K562 (cell line): ENCODE results near the gene COL4A1. TPM values are rescaled to one million over a fixed set of nuclear protein-coding genes. Genes with fewer than 3 reads are reported as not detected.

ENCODE experiments used
- ATAC-seq: fragments of 200-7000 bp; cut with Tn5 transposase; 3 replicates; pipeline ENCODE4 v1.9.1; 2020; ENCODE audit warnings: moderate library complexity
- BruUV-seq: library from RNA; stranded (reverse); fragments of 400-500 nt; replicated peaks from 2 replicates; lab custom pipeline; 2021; lab: Mats Ljungman, UMichigan
- CTCF ChIA-PET: fragments of 300-600 bp; formaldehyde crosslinking; extraction: SDS; loops from one replicate; lab custom pipeline; 2021; ENCODE audit warnings: low intra/inter-chr PET ratio; lab: Yijun Ruan, JAX
- POLR2A ChIA-PET: fragments of 300-600, 350-650 bp; sonication (Branson Sonifier 250); formaldehyde crosslinking; extraction: SDS; loops from one replicate; lab custom pipeline; 2021; ENCODE audit warnings: antibody characterized with exemption, inconsistent platforms; lab: Yijun Ruan, JAX
- DNase-seq, 4 experiments: peaks; one replicate each; pipeline versions ENCODE4 v3.0.0 to v3.0.0-alpha.2; 2011 to 2018; ENCODE audit warnings: low spot score in 3 of 4, mixed read lengths in 3 of 4; ENCODE audit errors: extremely low read depth in 1 of 4
- FAIRE-seq: peaks from 2 replicates; lab custom pipeline; 2011; peaks lifted over from hg19 to GRCh38; lab: Jason Lieb, UNC
- H2AFZ ChIP-seq: 2 replicates; pipeline ENCODE4 v1.6.0; 2011; ENCODE audit warnings: low read depth, low read length, control low read depth, inconsistent platforms
- H3K27ac ChIP-seq: fragments of 200-600 bp; 3 replicates; pipeline ENCODE4 v1.8.0; 2011; ENCODE audit warnings: low read depth, mild to moderate bottlenecking, control low read depth, inconsistent platforms, low read length, moderate library complexity, mixed read lengths; ENCODE audit errors: extremely low read depth
- H3K27me3 ChIP-seq, 2 experiments: fragments of 300-600 bp in 1 of 2; 2 replicates in 1 of 2; 3 replicates in 1 of 2; pipeline versions ENCODE4 v1.6.0 to v1.8.0; 2011; ENCODE audit warnings: inconsistent platforms in 2 of 2, low read length in 2 of 2, mild to moderate bottlenecking in 1 of 2, mixed read lengths in 1 of 2, moderate library complexity in 1 of 2; ENCODE audit not compliant: control insufficient read depth in 2 of 2, insufficient read depth in 2 of 2
- H3K36me3 ChIP-seq: fragments of 300-600 bp; 3 replicates; pipeline ENCODE4 v1.8.0; 2011; ENCODE audit warnings: mild to moderate bottlenecking, low read length, inconsistent platforms; ENCODE audit not compliant: control insufficient read depth, insufficient read depth
- H3K4me1 ChIP-seq, 2 experiments: fragments of 200-600 bp in 1 of 2; replicated peaks in 1 of 2; 2 replicates in 1 of 2; 3 replicates in 1 of 2; pipeline versions ENCODE4 v1.5.1 to v1.8.0; 2011; ENCODE audit warnings: inconsistent platforms in 2 of 2, low read length in 2 of 2, mild to moderate bottlenecking in 1 of 2, mixed read lengths in 1 of 2, moderate library complexity in 1 of 2; ENCODE audit not compliant: control insufficient read depth in 2 of 2, insufficient read depth in 2 of 2
- H3K4me2 ChIP-seq: 2 replicates; pipeline ENCODE4 v1.6.1; 2011; ENCODE audit warnings: low read length, control low read depth, inconsistent platforms, mixed read lengths; ENCODE audit not compliant: insufficient read depth
- H3K4me3 ChIP-seq: fragments of 200-600 bp; sonication (generic), shearing (Covaris generic); 2 replicates; pipeline ENCODE4 v1.5.1; 2016; ENCODE audit warnings: control low read depth, inconsistent platforms
- H3K79me2 ChIP-seq: fragments of 200-600 bp; 3 replicates; pipeline ENCODE4 v1.8.0; 2011; ENCODE audit warnings: low read length, inconsistent platforms; ENCODE audit not compliant: control insufficient read depth, insufficient read depth
- H3K9ac ChIP-seq, 2 experiments: 2 replicates each; pipeline versions ENCODE4 v1.6.0 to v1.6.1; 2011; ENCODE audit warnings: low read depth in 2 of 2, low read length in 2 of 2, control low read depth in 1 of 2, inconsistent platforms in 1 of 2, mild to moderate bottlenecking in 1 of 2, mixed read lengths in 1 of 2; ENCODE audit not compliant: insufficient read depth in 1 of 2
- H3K9me1 ChIP-seq: one replicate; pipeline ENCODE4 v1.6.0; 2011; ENCODE audit warnings: inconsistent platforms, mild to moderate bottlenecking, low read length, moderate library complexity; ENCODE audit not compliant: control insufficient read depth, insufficient read depth
- H3K9me3 ChIP-seq: replicated peaks from 2 replicates; pipeline ENCODE4 v1.5.1; 2011; ENCODE audit warnings: low read depth, low read length, inconsistent platforms; ENCODE audit not compliant: control insufficient read depth, insufficient read depth
- H4K20me1 ChIP-seq: replicated peaks from 2 replicates; pipeline ENCODE4 v1.6.1; 2011; ENCODE audit warnings: low read length, inconsistent platforms, mixed read lengths; ENCODE audit not compliant: control insufficient read depth, insufficient read depth
- EHMT2 ChIP-seq: fragments of 450-650 bp; IDR thresholded peaks from 2 replicates; pipeline ENCODE4 v1.6.1; 2018; ENCODE audit warnings: antibody characterized with exemption
- FIP1L1 ChIP-seq: fragments of 200-400 bp; formaldehyde crosslinking; IDR thresholded peaks from 2 replicates; pipeline ENCODE4 v1.6.1; 2018; ENCODE audit warnings: mild to moderate bottlenecking, low read depth, low read length; ENCODE audit not compliant: poor library complexity, severe bottlenecking
- GABPA ChIP-seq: fragments of 200-800 bp; sonication (Bioruptor generic); conservative IDR thresholded peaks from 2 replicates; pipeline ENCODE4 v1.6.1; 2016; ENCODE audit warnings: low read depth, missing genetic modification characterization, missing compliant biosample characterization
- ILK ChIP-seq: fragments of 450-650 bp; IDR thresholded peaks from 2 replicates; pipeline ENCODE4 v1.6.1; 2016; ENCODE audit warnings: missing genetic modification characterization, low read depth, mild to moderate bottlenecking, missing compliant biosample characterization, moderate library complexity, borderline replicate concordance
- MYBL2 ChIP-seq, 2 experiments: fragments of 450-650 bp in 1 of 2; sonication (generic) in 1 of 2; formaldehyde crosslinking in 1 of 2; IDR thresholded peaks; 2 replicates each; pipeline versions ENCODE4 v1.6.1 to v1.8.1; 2017 to 2022; ENCODE audit warnings: borderline replicate concordance in 1 of 2, inconsistent platforms in 1 of 2, low read depth in 1 of 2, mild to moderate bottlenecking in 1 of 2, missing genetic modification reagents in 1 of 2, moderate library complexity in 1 of 2
- NFIC ChIP-seq: fragments of 450-650 bp; IDR thresholded peaks from 2 replicates; pipeline ENCODE4 v1.6.1; 2017; ENCODE audit warnings: mild to moderate bottlenecking, inconsistent platforms
- SAFB2 ChIP-seq: fragments of 200-400 bp; formaldehyde crosslinking; IDR thresholded peaks from 2 replicates; pipeline ENCODE4 v1.6.1; 2018; ENCODE audit warnings: borderline replicate concordance, low read length, low read depth, moderate library complexity; ENCODE audit not compliant: severe bottlenecking
- SETDB1 ChIP-seq: IDR thresholded peaks from one replicate; pipeline ENCODE4 v1.6.1; 2012; ENCODE audit warnings: low read length, control low read depth, inconsistent platforms
- SMAD1 ChIP-seq: fragments of 150-350 bp; IDR thresholded peaks from 2 replicates; pipeline ENCODE4 v1.6.1; 2014; ENCODE audit warnings: low read length, low read depth; ENCODE audit not compliant: partially characterized antibody
- SP2 ChIP-seq: IDR thresholded peaks from 2 replicates; pipeline ENCODE4 v1.6.1; 2011; ENCODE audit warnings: mild to moderate bottlenecking, low read depth, low read length, moderate library complexity; ENCODE audit not compliant: poor library complexity, severe bottlenecking; ENCODE audit errors: extremely low read depth
- SPI1 ChIP-seq: IDR thresholded peaks from 2 replicates; pipeline ENCODE4 v1.6.1; 2011; ENCODE audit warnings: low read depth, low read length, control low read depth, borderline replicate concordance
- ZBED1 ChIP-seq: IDR thresholded peaks from 2 replicates; pipeline ENCODE4 v1.6.1; 2014
- ZNF224 ChIP-seq: sonication (generic); formaldehyde crosslinking; IDR thresholded peaks from 2 replicates; pipeline ENCODE4 v1.8.0; 2022; ENCODE audit warnings: mild to moderate bottlenecking, missing genetic modification reagents
- ZNF668 ChIP-seq: fragments of 250-450 bp; sonication (Bioruptor Pico); IDR thresholded peaks from 2 replicates; pipeline ENCODE4 v1.8.0; 2022; ENCODE audit warnings: mild to moderate bottlenecking, inconsistent platforms
- ZZZ3 ChIP-seq: fragments of 450-650 bp; IDR thresholded peaks from 2 replicates; pipeline ENCODE4 v1.6.1; 2016; ENCODE audit warnings: antibody characterized with exemption, mild to moderate bottlenecking, moderate library complexity
- WGBS: fragments of 100-300 bp; shearing (Covaris generic); methylation state at CpG from one replicate; pipeline ENCODE4 v1.1.6; 2016; ENCODE audit warnings: low coverage, mixed read lengths; ENCODE audit not compliant: insufficient coverage; ENCODE audit errors: missing lambda C conversion rate; 5-methylcytosine and 5-hydroxymethylcytosine counted together
- in situ Hi-C: fragments of 300-500 bp; cut with MboI; formaldehyde crosslinking; loops from 4 replicates; pipeline ENCODE4 v1.15.0; 2018; ENCODE audit warnings: inconsistent platforms, mixed read lengths
- intact Hi-C: fragments of 100-400 bp; cut with micrococcal nuclease; formaldehyde crosslinking; loops from 2 replicates; pipeline ENCODE4 v1.14.2; 2022
- polyA plus RNA-seq, 8 experiments: library from polyadenylated mRNA; depleted of rRNA in 4 of 8; stranded (reverse) in 5 of 8; unstranded in 3 of 8; fragments of >200 nt; fragmentation: Nextera tagmentation in 2 of 8; fragmentation: Illumina TruSeq in 1 of 8; extraction: Ambion mirVana in 2 of 8; extraction: Trizol in 1 of 8; gene quantifications; 2 replicates each; pipeline versions ENCODE4 v1.2.1 to v1.2.3, GENCODE V29; 2011 to 2014; ENCODE audit warnings: inconsistent platforms in 1 of 8, missing spikeins in 1 of 8
- total RNA-seq, 7 experiments: library from RNA; depleted of rRNA in 6 of 7; stranded (reverse); fragments of >200 nt in 6 of 7; fragmentation: Illumina TruSeq in 2 of 7; extraction: Trizol in 2 of 7; gene quantifications; 2 replicates each; pipeline versions ENCODE4 v1.2.1 to v1.2.3, GENCODE V29; 2011 to 2021; ENCODE audit warnings: low replicate concordance in 1 of 7
- TF ChIP-seq, protein P1 (sequence below): fragments of 450-650 bp; IDR thresholded peaks from 2 replicates; pipeline ENCODE4 v1.6.1; 2016; ENCODE audit warnings: antibody characterized with exemption
- TF ChIP-seq, protein P2 (sequence below): sonication (generic); formaldehyde crosslinking; IDR thresholded peaks from 2 replicates; pipeline ENCODE4 v1.8.0; 2022; ENCODE audit warnings: missing genetic modification reagents, mild to moderate bottlenecking, borderline replicate concordance
- TF ChIP-seq, protein P3 (sequence below): sonication (generic); formaldehyde crosslinking; IDR thresholded peaks from 2 replicates; pipeline ENCODE4 v1.9.0; 2022; ENCODE audit warnings: mild to moderate bottlenecking, missing genetic modification reagents
- TF ChIP-seq, protein P4 (sequence below): fragments of 250-450 bp; sonication (Bioruptor Pico); IDR thresholded peaks from 2 replicates; pipeline ENCODE4 v1.5.0; 2021

Gene COL4A1
- total and polyA plus RNA-seq, 9 of the 15 experiments (the other 6 are each of a cell fraction or from before 2014, with no cell fraction given): 0.35 TPM; not detected in 8

DNA sequence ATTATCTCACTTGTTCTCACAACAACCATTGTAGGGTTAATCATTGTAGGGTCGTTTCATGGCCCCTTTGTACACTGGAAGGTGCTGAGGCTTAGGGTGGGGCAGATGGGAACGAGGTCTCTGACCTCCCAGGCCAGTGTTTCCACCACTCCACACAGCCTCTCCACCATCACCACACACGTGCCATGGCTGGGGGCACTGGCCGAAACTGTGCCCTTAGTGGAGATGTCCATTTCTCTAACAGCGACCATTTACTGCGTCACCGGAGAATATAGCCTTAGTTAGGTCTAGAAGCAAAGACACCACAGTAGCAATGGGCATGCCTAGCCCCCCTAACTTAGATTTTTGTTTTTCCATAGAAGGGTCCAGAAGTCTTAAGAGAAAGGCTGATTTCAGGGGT lies 36.5 kb downstream of the COL4A1 start:
- POLR2A ChIA-PET: no interaction called here
- Histone ChIP-seq H3K27ac (no peak overlapping the region), H3K9ac (no peak overlapping the region), H3K9me3 (no peaks in the 10 kb centered on the region), H3K9me1 (no peaks in the 10 kb centered on the region), H3K36me3 (no peaks in the 10 kb centered on the region), H3K4me2 (no peak overlapping the region), H3K4me3 (no peak overlapping the region), H3K27me3 (peaks cover 3 to 32% of the 10 kb centered on the region in 2 experiments; a peak in 4 of 5 replicates), H4K20me1 (no peaks in the 10 kb centered on the region), H3K4me1 (no peaks in the 10 kb centered on the region), H2AFZ (no peak overlapping the region), H3K79me2 (no peaks in the 10 kb centered on the region)
- no TSS peak for BruUV-seq
- DNase-seq (no peak), ATAC-seq (no peak), FAIRE-seq (no peak)
- CTCF ChIA-PET: no interaction called here
- in situ Hi-C loops: no loop called here
- WGBS: 0% methylated on average over 7 of the region's 7 CpGs
- intact Hi-C loops: no loop called here
- TF ChIP-seq SAFB2: no peak
- TF ChIP-seq, protein P1, sequence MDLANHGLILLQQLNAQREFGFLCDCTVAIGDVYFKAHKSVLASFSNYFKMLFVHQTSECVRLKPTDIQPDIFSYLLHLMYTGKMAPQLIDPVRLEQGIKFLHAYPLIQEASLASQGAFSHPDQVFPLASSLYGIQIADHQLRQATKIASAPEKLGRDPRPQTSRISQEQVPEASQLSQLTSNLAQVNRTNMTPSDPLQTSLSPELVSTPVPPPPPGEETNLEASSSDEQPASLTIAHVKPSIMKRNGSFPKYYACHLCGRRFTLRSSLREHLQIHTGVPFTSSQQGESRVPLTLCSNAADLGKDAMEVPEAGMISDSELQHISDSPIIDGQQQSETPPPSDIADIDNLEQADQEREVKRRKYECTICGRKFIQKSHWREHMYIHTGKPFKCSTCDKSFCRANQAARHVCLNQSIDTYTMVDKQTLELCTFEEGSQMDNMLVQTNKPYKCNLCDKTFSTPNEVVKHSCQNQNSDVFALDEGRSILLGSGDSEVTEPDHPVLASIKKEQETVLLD: no peak
- no peak for TF ChIP-seq NFIC
- TF ChIP-seq SP2: no peak
- TF ChIP-seq ZZZ3: no peak
- no peak for TF ChIP-seq ZBED1
- no peak for TF ChIP-seq FIP1L1
- no peak for TF ChIP-seq ZNF668 (CRISPR knock-in tag)
- TF ChIP-seq SPI1: no peak
- TF ChIP-seq GABPA (tag): no peak
- no peak for TF ChIP-seq EHMT2
- TF ChIP-seq, protein P2, sequence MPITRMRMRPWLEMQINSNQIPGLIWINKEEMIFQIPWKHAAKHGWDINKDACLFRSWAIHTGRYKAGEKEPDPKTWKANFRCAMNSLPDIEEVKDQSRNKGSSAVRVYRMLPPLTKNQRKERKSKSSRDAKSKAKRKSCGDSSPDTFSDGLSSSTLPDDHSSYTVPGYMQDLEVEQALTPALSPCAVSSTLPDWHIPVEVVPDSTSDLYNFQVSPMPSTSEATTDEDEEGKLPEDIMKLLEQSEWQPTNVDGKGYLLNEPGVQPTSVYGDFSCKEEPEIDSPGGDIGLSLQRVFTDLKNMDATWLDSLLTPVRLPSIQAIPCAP (CRISPR knock-in tag): no peak
- no peak for TF ChIP-seq ILK (tag)
- TF ChIP-seq, protein P3, sequence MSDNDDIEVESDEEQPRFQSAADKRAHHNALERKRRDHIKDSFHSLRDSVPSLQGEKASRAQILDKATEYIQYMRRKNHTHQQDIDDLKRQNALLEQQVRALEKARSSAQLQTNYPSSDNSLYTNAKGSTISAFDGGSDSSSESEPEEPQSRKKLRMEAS (CRISPR knock-in tag): no peak
- no peak for TF ChIP-seq ZNF224 (CRISPR knock-in tag)
- TF ChIP-seq, protein P4, sequence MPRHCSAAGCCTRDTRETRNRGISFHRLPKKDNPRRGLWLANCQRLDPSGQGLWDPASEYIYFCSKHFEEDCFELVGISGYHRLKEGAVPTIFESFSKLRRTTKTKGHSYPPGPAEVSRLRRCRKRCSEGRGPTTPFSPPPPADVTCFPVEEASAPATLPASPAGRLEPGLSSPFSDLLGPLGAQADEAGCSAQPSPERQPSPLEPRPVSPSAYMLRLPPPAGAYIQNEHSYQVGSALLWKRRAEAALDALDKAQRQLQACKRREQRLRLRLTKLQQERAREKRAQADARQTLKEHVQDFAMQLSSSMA (CRISPR knock-in tag): no peak
- TF ChIP-seq SMAD1: no peak
- TF ChIP-seq MYBL2 (IDR thresholded peaks at IDR 0.05; ENCODE audit: low read depth): no peak
- TF ChIP-seq MYBL2 (CRISPR knock-in tag; IDR thresholded peaks at IDR 0.05; ENCODE audit: borderline replicate concordance): no peak
- TF ChIP-seq SETDB1: no peak
